ENCODE measurements around the gene MYOM3.

The MYOM3 gene

DNA sequence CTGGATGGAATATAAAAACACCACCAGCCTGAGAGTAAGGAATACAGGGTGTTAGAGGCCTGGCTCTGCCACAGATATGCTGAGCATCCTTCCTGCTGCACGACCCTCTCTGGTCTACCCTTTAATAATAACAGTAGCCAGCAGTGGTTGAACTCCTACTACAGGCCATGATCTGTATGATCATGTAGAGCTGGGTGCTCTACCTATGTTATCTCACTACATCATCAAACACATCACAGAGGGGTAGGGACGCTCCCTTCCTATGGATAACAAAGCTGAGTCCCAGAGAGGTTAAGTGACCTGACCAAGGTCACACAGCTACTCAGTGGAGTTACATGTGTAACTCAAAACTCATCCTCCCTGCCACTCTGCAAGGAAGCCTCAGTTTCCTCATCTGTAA is 13.0 kb upstream of the MYOM3 start:
- H3K27ac ChIP-seq (ENCODE audit: low read length), result no peak overlapping the region
- H3K36me3 ChIP-seq (ENCODE audit: control insufficient read depth, insufficient read depth, low read length), result no peaks in the 10 kb centered on the region
- H3K4me1 ChIP-seq (ENCODE audit: control insufficient read depth, insufficient read depth, low read length), result no peaks in the 10 kb centered on the region
- no peaks in the 10 kb centered on the region for H3K9me3 ChIP-seq (ENCODE audit: control insufficient read depth, insufficient read depth, low read length)
- H3K4me3 ChIP-seq (ENCODE audit: low read length), result no peak overlapping the region
- no peaks in the 10 kb centered on the region for H3K27me3 ChIP-seq (ENCODE audit: control insufficient read depth, insufficient read depth, low read length)
- DNase-seq (ENCODE audit: low read depth, low spot score), result no peak
- WGBS (ENCODE audit: insufficient coverage, insufficient read length), result no CpG with 5 or more reads among the region's 2 CpGs

DNA sequence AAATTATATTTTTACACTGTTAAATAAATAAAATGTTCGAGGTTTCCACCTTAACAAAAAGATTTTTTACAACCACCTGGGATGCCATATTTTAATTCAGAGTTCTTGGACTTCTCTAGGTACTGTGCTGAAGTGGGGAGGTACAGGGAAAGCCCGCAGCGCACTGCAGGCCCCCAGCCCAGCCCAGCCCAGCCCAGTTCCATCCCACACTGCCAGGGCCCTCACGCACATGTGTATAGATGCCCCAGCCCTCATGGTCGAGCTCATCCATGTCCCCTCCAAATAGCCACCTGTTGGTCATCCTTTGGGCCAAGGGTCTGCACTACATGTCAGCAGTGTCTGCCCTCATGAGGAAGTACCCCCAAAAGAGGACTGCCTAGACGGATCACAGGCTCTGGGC is 11.7 kb upstream of the MYOM3 start:
- H3K4me3 ChIP-seq (ENCODE audit: low read length), result no peak overlapping the region
- H3K9me3 ChIP-seq (ENCODE audit: control insufficient read depth, insufficient read depth, low read length), result no peaks in the 10 kb centered on the region
- H3K27me3 ChIP-seq (ENCODE audit: control insufficient read depth, insufficient read depth, low read length), result no peaks in the 10 kb centered on the region
- WGBS (ENCODE audit: insufficient coverage, insufficient read length), result no CpG with 5 or more reads among the region's 6 CpGs
- no peak overlapping the region for H3K27ac ChIP-seq (ENCODE audit: low read length)
- DNase-seq (ENCODE audit: low read depth, low spot score), result no peak
- H3K36me3 ChIP-seq (ENCODE audit: control insufficient read depth, insufficient read depth, low read length), result no peaks in the 10 kb centered on the region
- H3K4me1 ChIP-seq (ENCODE audit: control insufficient read depth, insufficient read depth, low read length), result no peaks in the 10 kb centered on the region

- no peak for DNase-seq (ENCODE audit: low read depth, low spot score)
- no CpG with 5 or more reads among the region's 7 CpGs for WGBS (ENCODE audit: insufficient coverage, insufficient read length)
These were observed 10.8 kb upstream of the MYOM3 start for GRCh38 chr1:24122776-24123175.

DNA sequence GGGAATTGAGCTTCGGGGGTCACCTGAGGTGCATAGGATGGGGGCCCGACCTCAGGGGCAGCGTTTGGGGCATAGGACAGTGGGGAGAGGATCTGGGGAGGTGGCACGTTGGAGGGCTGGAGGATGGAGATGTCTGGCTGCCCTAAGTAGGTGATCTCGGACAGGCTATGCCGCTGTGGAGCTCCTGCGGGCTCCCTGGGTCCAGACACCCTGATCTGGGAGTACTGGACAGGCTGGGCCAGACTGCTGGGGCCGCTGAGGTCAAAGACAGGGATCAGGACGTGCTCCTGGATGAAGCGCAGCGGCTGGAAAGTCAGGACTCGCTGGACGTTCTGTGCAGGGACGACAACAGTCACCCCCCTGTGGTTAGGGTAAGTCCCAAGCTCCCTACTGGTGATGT is 9.5 kb upstream of the MYOM3 start:
- no peak for DNase-seq (ENCODE audit: low read depth, low spot score)
- WGBS (ENCODE audit: insufficient coverage, insufficient read length), result no CpG with 5 or more reads among the region's 14 CpGs
- H3K4me1 ChIP-seq (ENCODE audit: control insufficient read depth, insufficient read depth, low read length), result no peaks in the 10 kb centered on the region
- no peak overlapping the region for H3K4me3 ChIP-seq (ENCODE audit: low read length)
- no peaks in the 10 kb centered on the region for H3K27me3 ChIP-seq (ENCODE audit: control insufficient read depth, insufficient read depth, low read length)
- H3K36me3 ChIP-seq (ENCODE audit: control insufficient read depth, insufficient read depth, low read length), result no peaks in the 10 kb centered on the region
- no peak overlapping the region for H3K27ac ChIP-seq (ENCODE audit: low read length)
- H3K9me3 ChIP-seq (ENCODE audit: control insufficient read depth, insufficient read depth, low read length), result no peaks in the 10 kb centered on the region

More at GRCh38 chr1:24122776-24123175, 10.8 kb upstream of the MYOM3 start:
- Histone ChIP-seq H3K27ac (ENCODE audit: low read length) (no peak overlapping the region), H3K4me3 (ENCODE audit: low read length) (no peak overlapping the region), H3K9me3 (ENCODE audit: control insufficient read depth, insufficient read depth, low read length) (no peaks in the 10 kb centered on the region), H3K27me3 (ENCODE audit: control insufficient read depth, insufficient read depth, low read length) (no peaks in the 10 kb centered on the region), H3K36me3 (ENCODE audit: control insufficient read depth, insufficient read depth, low read length) (no peaks in the 10 kb centered on the region), H3K4me1 (ENCODE audit: control insufficient read depth, insufficient read depth, low read length) (no peaks in the 10 kb centered on the region)

GRCh38 chr1:24120965-24121364 is 9.0 kb upstream of the MYOM3 start:
- Histone ChIP-seq H3K9me3 (ENCODE audit: control insufficient read depth, insufficient read depth, low read length) (no peaks in the 10 kb centered on the region), H3K36me3 (ENCODE audit: control insufficient read depth, insufficient read depth, low read length) (no peaks in the 10 kb centered on the region), H3K4me3 (ENCODE audit: low read length) (no peak overlapping the region), H3K27ac (ENCODE audit: low read length) (no peak overlapping the region), H3K4me1 (ENCODE audit: control insufficient read depth, insufficient read depth, low read length) (no peaks in the 10 kb centered on the region), H3K27me3 (ENCODE audit: control insufficient read depth, insufficient read depth, low read length) (no peaks in the 10 kb centered on the region)
- WGBS (ENCODE audit: insufficient coverage, insufficient read length), result no CpG with 5 or more reads among the region's 3 CpGs
- no peak for DNase-seq (ENCODE audit: low read depth, low spot score)

GRCh38 chr1:24119859-24120756 is 8.2 kb upstream of the MYOM3 start:
- H3K27me3 ChIP-seq (ENCODE audit: control insufficient read depth, insufficient read depth, low read length), result no peaks in the 10 kb centered on the region
- H3K27ac ChIP-seq (ENCODE audit: low read length), result no peak overlapping the region
- no CpG with 5 or more reads among the region's 17 CpGs for WGBS (ENCODE audit: insufficient coverage, insufficient read length)
- no peaks in the 10 kb centered on the region for H3K9me3 ChIP-seq (ENCODE audit: control insufficient read depth, insufficient read depth, low read length)
- no peaks in the 10 kb centered on the region for H3K36me3 ChIP-seq (ENCODE audit: control insufficient read depth, insufficient read depth, low read length)
- H3K4me1 ChIP-seq (ENCODE audit: control insufficient read depth, insufficient read depth, low read length), result no peaks in the 10 kb centered on the region
- no peak for DNase-seq (ENCODE audit: low read depth, low spot score)
- no peak overlapping the region for H3K4me3 ChIP-seq (ENCODE audit: low read length)

GRCh38 chr1:24119489-24119858 is 7.5 kb upstream of the MYOM3 start:
- no CpG with 5 or more reads among the region's 5 CpGs for WGBS (ENCODE audit: insufficient coverage, insufficient read length)
- no peak for DNase-seq (ENCODE audit: low read depth, low spot score)
- Histone ChIP-seq H3K4me3 (ENCODE audit: low read length) (no peak overlapping the region), H3K36me3 (ENCODE audit: control insufficient read depth, insufficient read depth, low read length) (no peaks in the 10 kb centered on the region), H3K9me3 (ENCODE audit: control insufficient read depth, insufficient read depth, low read length) (no peaks in the 10 kb centered on the region), H3K27me3 (ENCODE audit: control insufficient read depth, insufficient read depth, low read length) (no peaks in the 10 kb centered on the region), H3K4me1 (ENCODE audit: control insufficient read depth, insufficient read depth, low read length) (no peaks in the 10 kb centered on the region), H3K27ac (ENCODE audit: low read length) (no peak overlapping the region)

- H3K36me3 ChIP-seq (ENCODE audit: control insufficient read depth, insufficient read depth, low read length), result no peaks in the 10 kb centered on the region
- no peaks in the 10 kb centered on the region for H3K4me1 ChIP-seq (ENCODE audit: control insufficient read depth, insufficient read depth, low read length)
- DNase-seq (ENCODE audit: low read depth, low spot score), result no peak
- no peak overlapping the region for H3K27ac ChIP-seq (ENCODE audit: low read length)
- no peak overlapping the region for H3K4me3 ChIP-seq (ENCODE audit: low read length)
- WGBS (ENCODE audit: insufficient coverage, insufficient read length), result no CpG with 5 or more reads among the region's 8 CpGs
- no peaks in the 10 kb centered on the region for H3K9me3 ChIP-seq (ENCODE audit: control insufficient read depth, insufficient read depth, low read length)
- no peaks in the 10 kb centered on the region for H3K27me3 ChIP-seq (ENCODE audit: control insufficient read depth, insufficient read depth, low read length)
These were observed 6.7 kb upstream of the MYOM3 start for GRCh38 chr1:24118410-24119242.

DNA sequence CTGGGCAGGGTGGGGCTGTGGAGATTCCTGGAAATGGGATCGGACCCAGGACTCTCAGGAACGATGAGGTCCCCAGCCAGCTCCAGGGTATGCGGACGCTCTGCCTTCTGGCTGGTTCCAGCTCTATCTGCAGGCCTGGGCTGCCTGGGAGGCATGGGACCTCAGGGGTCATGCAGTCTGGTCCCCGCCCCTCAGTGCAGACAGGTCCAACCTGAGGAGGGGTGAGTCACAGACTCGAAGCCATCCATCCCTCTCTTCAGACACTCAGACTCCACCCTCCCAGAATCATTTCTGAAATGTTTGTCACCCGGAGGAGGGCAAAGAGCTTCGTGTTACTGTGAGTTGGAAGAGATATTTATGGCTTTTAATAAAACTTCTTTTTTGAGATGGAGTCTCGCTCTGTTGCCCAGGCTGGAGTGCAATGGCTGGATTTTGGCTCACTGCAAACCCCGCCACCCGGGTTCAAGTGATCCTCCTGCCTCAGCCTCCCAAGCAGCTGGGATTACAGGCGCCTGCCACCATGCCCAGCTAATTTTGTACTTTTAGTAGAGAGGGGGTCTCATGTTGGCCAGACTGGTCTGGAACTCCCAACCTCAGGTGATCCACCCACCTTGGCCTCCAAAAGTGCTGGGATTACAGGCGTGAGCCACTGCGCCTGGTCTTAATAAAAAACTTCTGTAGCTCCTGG is 5.9 kb upstream of the MYOM3 start:
- H3K4me1 ChIP-seq (ENCODE audit: control insufficient read depth, insufficient read depth, low read length), result no peaks in the 10 kb centered on the region
- H3K27me3 ChIP-seq (ENCODE audit: control insufficient read depth, insufficient read depth, low read length), result no peaks in the 10 kb centered on the region
- H3K27ac ChIP-seq (ENCODE audit: low read length), result no peak overlapping the region
- no peaks in the 10 kb centered on the region for H3K36me3 ChIP-seq (ENCODE audit: control insufficient read depth, insufficient read depth, low read length)
- WGBS (ENCODE audit: insufficient coverage, insufficient read length), result no CpG with 5 or more reads among the region's 14 CpGs
- no peak overlapping the region for H3K4me3 ChIP-seq (ENCODE audit: low read length)
- H3K9me3 ChIP-seq (ENCODE audit: control insufficient read depth, insufficient read depth, low read length), result no peaks in the 10 kb centered on the region
- no peak for DNase-seq (ENCODE audit: low read depth, low spot score)

- WGBS (ENCODE audit: insufficient coverage, insufficient read length), result no CpG with 5 or more reads among the region's 2 CpGs
These were observed 5.2 kb upstream of the MYOM3 start for GRCh38 chr1:24117132-24117531.

More at GRCh38 chr1:24117132-24117531, 5.2 kb upstream of the MYOM3 start:
- no peaks in the 10 kb centered on the region for H3K27me3 ChIP-seq (ENCODE audit: control insufficient read depth, insufficient read depth, low read length)
- DNase-seq (ENCODE audit: low read depth, low spot score), result no peak
- no peaks in the 10 kb centered on the region for H3K36me3 ChIP-seq (ENCODE audit: control insufficient read depth, insufficient read depth, low read length)
- no peaks in the 10 kb centered on the region for H3K4me1 ChIP-seq (ENCODE audit: control insufficient read depth, insufficient read depth, low read length)
- H3K27ac ChIP-seq (ENCODE audit: low read length), result no peak overlapping the region
- no peaks in the 10 kb centered on the region for H3K9me3 ChIP-seq (ENCODE audit: control insufficient read depth, insufficient read depth, low read length)
- no peak overlapping the region for H3K4me3 ChIP-seq (ENCODE audit: low read length)
